Loucy (cell line): ENCODE results near the gene DENND2C.

Source experiments
- H2AFZ ChIP-seq: fragments of 200-600 bp; sonication (generic); 2 replicates; pipeline ENCODE4 v1.6.0; 2016; ENCODE audit warnings: antibody characterized with exemption, mild to moderate bottlenecking, low read length, moderate library complexity
- H3F3A ChIP-seq: fragments of 200-600 bp; 2 replicates; pipeline ENCODE4 v1.6.0; 2016; ENCODE audit warnings: antibody characterized with exemption, low read depth, mild to moderate bottlenecking
- H3K27me3 ChIP-seq: fragments of 200-600 bp; sonication (generic); 2 replicates; pipeline ENCODE4 v1.6.1; 2014; ENCODE audit warnings: low read length, mild to moderate bottlenecking; ENCODE audit not compliant: insufficient read depth, poor library complexity, severe bottlenecking
- H3K36me3 ChIP-seq: fragments of 200-600 bp; sonication (generic); 2 replicates; pipeline ENCODE4 v1.6.1; 2016; ENCODE audit warnings: low read length; ENCODE audit not compliant: insufficient read depth
- H3K4me1 ChIP-seq: fragments of 200-600 bp; sonication (generic); 2 replicates; pipeline ENCODE4 v1.5.1; 2014; ENCODE audit warnings: low read length, mild to moderate bottlenecking; ENCODE audit not compliant: insufficient read depth, poor library complexity, severe bottlenecking
- H3K4me2 ChIP-seq: fragments of 200-600 bp; sonication (generic); 2 replicates; pipeline ENCODE4 v1.6.0; 2014; ENCODE audit warnings: antibody characterized with exemption, low read length, low read depth, mild to moderate bottlenecking; ENCODE audit not compliant: poor library complexity, severe bottlenecking
- H3K4me3 ChIP-seq: fragments of 200-600 bp; sonication (generic); 2 replicates; pipeline ENCODE4 v1.5.1; 2014; ENCODE audit warnings: low read length, mild to moderate bottlenecking, mixed read lengths; ENCODE audit not compliant: poor library complexity, severe bottlenecking
- H3K79me2 ChIP-seq: fragments of 200-600 bp; sonication (generic); 2 replicates; pipeline ENCODE4 v1.6.1; 2014; ENCODE audit warnings: low read length; ENCODE audit not compliant: insufficient read depth
- H3K9ac ChIP-seq: fragments of 200-600 bp; sonication (generic); 2 replicates; pipeline ENCODE4 v1.6.0; 2014; ENCODE audit warnings: mild to moderate bottlenecking, low read depth, low read length, moderate library complexity; ENCODE audit not compliant: poor library complexity, severe bottlenecking
- H3K9me2 ChIP-seq: fragments of 200-600 bp; sonication (generic); replicated peaks from 2 replicates; pipeline ENCODE4 v1.6.1; 2016; ENCODE audit warnings: low read depth, low read length, mixed read lengths
- H3K9me3 ChIP-seq: fragments of 200-600 bp; sonication (generic); 2 replicates; pipeline ENCODE4 v1.6.1; 2014; ENCODE audit warnings: mild to moderate bottlenecking, antibody characterized with exemption, low read length, low read depth; ENCODE audit not compliant: insufficient read depth
- H4K20me1 ChIP-seq: fragments of 200-600 bp; sonication (generic); 2 replicates; pipeline ENCODE4 v1.6.0; 2014; ENCODE audit warnings: antibody characterized with exemption, low read length, mild to moderate bottlenecking; ENCODE audit not compliant: insufficient read depth, poor library complexity, severe bottlenecking
- EZH2phosphoT487 ChIP-seq: fragments of 200-600 bp; IDR thresholded peaks from 2 replicates; pipeline ENCODE4 v1.6.1; 2018; ENCODE audit warnings: antibody characterized with exemption, mild to moderate bottlenecking, moderate library complexity, borderline replicate concordance
- TF ChIP-seq, protein P1 (sequence below): fragments of 200-600 bp; sonication (generic); conservative IDR thresholded peaks from 2 replicates; pipeline ENCODE4 v1.5.1; 2014; ENCODE audit warnings: mild to moderate bottlenecking, antibody characterized with exemption, low read length

The DENND2C gene

GRCh38 chr1:114696810-114697209, 27.0 kb upstream of the DENND2C start:
- Histone ChIP-seq H3K9me2 (no peaks in the 10 kb centered on the region), H3K4me1 (no peaks in the 10 kb centered on the region), H2AFZ (no peak overlapping the region), H4K20me1 (no peaks in the 10 kb centered on the region), H3K4me3 (no peak overlapping the region), H3K27me3 (no peaks in the 10 kb centered on the region), H3F3A (no peaks in the 10 kb centered on the region), H3K79me2 (no peaks in the 10 kb centered on the region), H3K9me3 (no peaks in the 10 kb centered on the region), H3K4me2 (no peak overlapping the region), H3K9ac (no peak overlapping the region), H3K36me3 (no peaks in the 10 kb centered on the region)
- TF ChIP-seq, protein P1, sequence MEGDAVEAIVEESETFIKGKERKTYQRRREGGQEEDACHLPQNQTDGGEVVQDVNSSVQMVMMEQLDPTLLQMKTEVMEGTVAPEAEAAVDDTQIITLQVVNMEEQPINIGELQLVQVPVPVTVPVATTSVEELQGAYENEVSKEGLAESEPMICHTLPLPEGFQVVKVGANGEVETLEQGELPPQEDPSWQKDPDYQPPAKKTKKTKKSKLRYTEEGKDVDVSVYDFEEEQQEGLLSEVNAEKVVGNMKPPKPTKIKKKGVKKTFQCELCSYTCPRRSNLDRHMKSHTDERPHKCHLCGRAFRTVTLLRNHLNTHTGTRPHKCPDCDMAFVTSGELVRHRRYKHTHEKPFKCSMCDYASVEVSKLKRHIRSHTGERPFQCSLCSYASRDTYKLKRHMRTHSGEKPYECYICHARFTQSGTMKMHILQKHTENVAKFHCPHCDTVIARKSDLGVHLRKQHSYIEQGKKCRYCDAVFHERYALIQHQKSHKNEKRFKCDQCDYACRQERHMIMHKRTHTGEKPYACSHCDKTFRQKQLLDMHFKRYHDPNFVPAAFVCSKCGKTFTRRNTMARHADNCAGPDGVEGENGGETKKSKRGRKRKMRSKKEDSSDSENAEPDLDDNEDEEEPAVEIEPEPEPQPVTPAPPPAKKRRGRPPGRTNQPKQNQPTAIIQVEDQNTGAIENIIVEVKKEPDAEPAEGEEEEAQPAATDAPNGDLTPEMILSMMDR = no peak
- no peak for TF ChIP-seq EZH2phosphoT487

DNA sequence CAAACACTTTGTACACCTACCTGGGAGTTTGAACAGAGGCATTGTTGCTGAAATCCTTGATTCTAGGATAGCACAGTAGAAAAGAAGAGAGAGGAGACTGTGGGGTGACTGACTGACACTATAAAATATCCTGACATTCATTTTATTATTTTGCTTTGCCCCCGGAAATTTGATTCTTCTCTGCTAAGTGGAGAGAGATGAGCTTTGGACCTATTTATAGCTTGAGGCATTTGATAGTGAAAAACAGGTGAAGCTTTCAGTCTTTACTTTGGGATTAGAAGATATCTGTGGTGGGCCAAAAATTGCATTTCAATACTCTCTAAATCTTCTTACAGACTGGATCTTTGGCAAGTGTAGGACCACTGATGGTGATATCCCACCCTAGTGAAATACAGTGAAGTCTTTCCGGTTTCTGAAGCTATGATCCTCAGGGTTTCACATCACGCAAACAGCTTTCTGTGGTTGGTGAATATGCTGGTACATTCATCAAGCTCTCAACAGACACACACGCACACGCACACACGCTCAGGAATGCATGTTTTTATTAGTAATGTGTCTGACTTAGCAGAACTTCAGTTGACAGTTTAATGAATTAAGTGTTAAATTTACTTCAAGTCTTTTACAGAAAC, 25.7 kb upstream of the DENND2C start, which contains the start of gene AMPD1:
Gene AMPD1 (minus strand): TSS at position 117 of the 629 bp plus-strand sequence. CDS start 75 bp downstream, at position 42.
- Histone ChIP-seq H3K9me2 (no peaks in the 10 kb centered on the region), H3K79me2 (no peaks in the 10 kb centered on the region), H3K36me3 (no peaks in the 10 kb centered on the region), H3K9ac (no peak within 1 kb of the TSS), H3K4me2 (no peak within 1 kb of the TSS), H3F3A (no peaks in the 10 kb centered on the region), H3K4me1 (no peaks in the 10 kb centered on the region), H3K9me3 (no peaks in the 10 kb centered on the region), H3K27me3 (no peaks in the 10 kb centered on the region), H2AFZ (no peak within 1 kb of the TSS), H4K20me1 (no peaks in the 10 kb centered on the region), H3K4me3 (no peak within 1 kb of the TSS)
- TF ChIP-seq EZH2phosphoT487 = no peak
- TF ChIP-seq, protein P1 = no peak

- TF ChIP-seq, protein P1 = no peak
- no peak for TF ChIP-seq EZH2phosphoT487
- Histone ChIP-seq H3K36me3 (no peaks in the 10 kb centered on the region), H3K9me3 (no peaks in the 10 kb centered on the region), H3K4me3 (no peak overlapping the region), H3F3A (no peaks in the 10 kb centered on the region), H2AFZ (no peak overlapping the region), H3K4me2 (no peak overlapping the region), H3K79me2 (no peaks in the 10 kb centered on the region), H3K9me2 (no peaks in the 10 kb centered on the region), H3K9ac (no peak overlapping the region), H3K27me3 (no peaks in the 10 kb centered on the region), H4K20me1 (no peaks in the 10 kb centered on the region), H3K4me1 (no peaks in the 10 kb centered on the region)
Observed at GRCh38 chr1:114694540-114695310, 24.9 kb upstream of the DENND2C start.
